NCI-H82 (cell line): ENCODE results near the gene DMRT1.

Experiments used
- DNase-seq: peaks from one replicate; lab custom pipeline; 2025; lab: John Stamatoyannopoulos, UW

The DMRT1 gene

GRCh38 chr9:841371-842209, at the start of gene DMRT1:
Gene DMRT1, plus strand, starts transcription at chr9:841697. Its CDS starts 142 bp downstream, at chr9:841839.
- peak; percentile 22 for DNase-seq

- no peak for DNase-seq
Observed at GRCh38 chr9:792331-793260, 48.9 kb upstream of the DMRT1 start.

DNA sequence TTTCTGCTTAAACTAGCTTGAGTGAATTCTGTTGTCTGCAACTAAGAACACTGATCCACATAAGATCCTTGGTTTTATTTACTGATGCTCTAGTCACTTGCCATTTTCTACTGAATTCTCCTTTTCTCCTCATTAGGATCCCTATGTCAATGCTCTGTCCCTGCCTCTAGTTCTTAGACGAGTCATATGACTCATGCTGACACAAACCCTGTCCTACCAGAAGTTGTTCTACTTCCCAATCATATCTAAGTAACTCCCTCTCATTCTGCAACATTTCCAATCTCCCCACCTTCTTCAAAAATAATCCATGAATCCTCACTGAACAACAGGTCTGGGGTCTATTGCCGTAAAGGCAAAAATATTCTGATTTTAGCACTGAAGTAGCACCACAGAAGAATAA, 47.1 kb upstream of the DMRT1 start:
- no peak for DNase-seq

DNA sequence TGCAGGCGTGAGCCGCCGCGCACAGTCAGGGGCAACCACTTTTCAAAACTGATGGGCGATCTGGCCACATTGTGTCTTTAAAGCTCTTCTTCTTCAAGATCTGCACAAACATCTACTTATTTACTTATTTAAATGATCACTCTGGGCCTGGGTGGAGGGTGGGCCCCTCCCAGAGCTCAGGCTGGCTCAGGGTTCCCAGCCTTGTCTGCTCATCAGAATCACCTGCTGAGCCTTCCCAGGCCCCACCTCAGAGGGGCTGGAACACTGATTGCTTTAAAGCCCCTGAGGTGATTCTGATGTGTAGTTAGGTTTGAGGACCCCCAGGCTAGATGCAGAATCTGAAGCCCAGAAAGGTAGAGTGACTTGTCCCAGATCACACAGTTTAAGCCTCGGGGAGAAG, 45.6 kb upstream of the DMRT1 start:
- no peak for DNase-seq

GRCh38 chr9:800591-801150, 40.8 kb upstream of the DMRT1 start:
- DNase-seq, result no peak

DNA sequence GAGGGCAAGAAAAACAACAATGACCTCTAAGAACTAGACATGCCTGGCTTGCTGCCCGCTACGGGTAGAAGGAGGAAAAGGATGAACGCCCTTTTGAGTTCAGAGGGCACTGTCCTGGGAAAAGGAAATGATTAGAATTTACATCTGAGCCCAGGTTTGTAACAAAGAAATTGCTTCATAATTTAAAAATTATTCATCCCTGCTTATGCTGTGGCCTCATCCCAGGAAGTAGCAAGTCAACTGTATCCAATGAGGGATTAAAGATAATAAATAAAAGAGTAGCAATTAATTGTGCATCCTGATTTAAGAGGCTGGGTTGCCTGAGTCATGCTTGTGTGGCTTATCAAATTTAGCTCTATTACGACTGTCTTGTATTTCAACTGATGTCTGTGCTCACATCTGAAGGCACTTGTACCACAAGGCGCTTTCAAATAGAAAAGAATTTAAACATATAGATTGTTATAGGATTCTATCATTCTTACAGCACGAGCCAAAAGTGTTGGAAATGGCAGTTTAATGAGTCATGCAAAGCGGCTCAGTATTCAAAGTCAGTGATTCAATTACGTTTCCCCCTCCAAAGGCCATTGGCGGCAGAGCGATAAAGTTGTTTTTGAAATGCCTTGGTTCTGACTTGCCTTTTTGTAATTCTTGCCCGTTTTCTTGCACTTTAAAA, 40.0 kb upstream of the DMRT1 start:
- DNase-seq, result no peak

GRCh38 chr9:804026-804425, 37.5 kb upstream of the DMRT1 start:
- no peak for DNase-seq

GRCh38 chr9:805151-805550, 36.3 kb upstream of the DMRT1 start:
- no peak for DNase-seq

GRCh38 chr9:806285-807156, 35.0 kb upstream of the DMRT1 start:
- DNase-seq, result peak; percentile 44

DNA sequence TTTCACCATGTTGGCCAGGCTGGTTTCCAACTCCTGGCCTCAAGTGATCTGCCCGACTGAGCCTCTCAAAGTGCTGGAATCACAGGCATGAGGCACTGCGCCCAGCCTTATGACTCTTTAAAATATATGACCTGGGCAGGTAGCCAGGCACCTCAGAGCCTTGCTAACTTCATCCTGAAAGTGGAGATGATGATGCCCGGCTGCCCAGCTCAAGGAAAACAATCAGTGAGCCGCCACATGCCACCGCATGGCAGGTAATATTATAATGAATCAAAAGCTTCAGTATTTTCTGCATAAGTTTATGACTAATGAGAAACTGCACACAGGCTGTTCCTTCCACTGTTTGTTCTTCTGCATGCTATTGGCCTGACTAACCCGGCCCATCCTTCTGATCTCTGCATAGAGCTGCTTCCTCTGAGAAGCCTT, 30.4 kb upstream of the DMRT1 start:
- no peak for DNase-seq

DNA sequence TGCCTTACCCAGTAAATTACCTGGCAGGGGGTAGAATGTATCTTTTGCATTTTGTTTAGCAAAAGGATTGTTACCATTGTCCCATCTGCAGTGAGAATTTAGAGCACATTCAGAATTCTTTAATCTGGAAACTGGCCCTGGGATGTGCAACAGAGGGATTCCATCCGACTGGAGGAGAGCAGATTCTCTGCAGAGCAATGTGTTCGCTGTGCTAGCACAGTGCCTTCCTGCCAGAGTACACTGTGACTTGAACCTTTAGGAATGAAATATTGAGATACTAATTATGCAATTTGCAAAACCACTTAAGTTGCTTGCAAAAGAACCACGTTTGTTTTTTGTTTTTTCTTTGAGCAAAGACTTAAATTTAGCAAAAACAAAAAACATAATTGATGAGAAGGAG, 22.5 kb upstream of the DMRT1 start:
- no peak for DNase-seq

DNA sequence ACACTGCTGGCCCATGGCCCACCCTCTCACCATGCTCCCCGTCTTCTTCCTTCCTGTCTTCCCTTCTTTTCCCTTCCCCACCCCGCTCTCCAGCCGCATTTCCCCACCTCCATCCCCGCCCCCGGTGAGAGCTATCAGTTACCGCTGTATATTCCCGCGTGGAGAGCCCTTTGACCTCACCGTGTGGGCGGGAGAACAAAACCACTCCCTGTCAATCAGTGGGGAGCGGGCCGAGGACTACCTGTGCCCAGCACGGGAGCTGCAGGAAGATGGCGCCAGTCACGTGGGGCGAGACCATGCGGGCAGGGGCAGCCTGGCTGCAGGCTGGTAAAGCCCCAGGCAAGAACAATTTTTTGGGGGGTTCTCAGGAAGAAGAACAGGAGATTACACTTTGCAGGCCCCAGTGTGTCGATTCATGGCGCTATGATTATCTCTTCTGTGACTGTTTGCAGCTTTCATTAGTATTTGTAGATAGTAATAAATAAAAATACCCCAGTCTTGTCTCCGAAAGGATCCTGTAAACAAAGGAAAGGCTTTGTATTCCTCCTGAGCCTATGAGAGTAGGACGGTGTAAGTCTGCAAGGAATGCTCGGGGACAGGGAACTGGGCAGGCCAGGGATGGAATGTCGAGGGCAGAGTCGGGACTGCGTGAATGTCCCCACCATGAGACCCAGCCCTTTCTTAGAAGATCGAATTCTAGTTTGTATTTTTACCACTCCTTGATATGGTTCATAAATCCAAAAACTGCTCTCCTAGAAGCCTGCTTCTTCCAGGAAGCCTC, 14.8 kb upstream of the DMRT1 start:
- no peak for DNase-seq

- peak; percentile 37 for DNase-seq
Observed at GRCh38 chr9:840343-840742, 1.2 kb upstream of the DMRT1 start.

GRCh38 chr9:842635-843426, 1.3 kb downstream of the DMRT1 start:
- peak; percentile 41 for DNase-seq

GRCh38 chr9:843427-843785, 1.9 kb downstream of the DMRT1 start:
- DNase-seq, result no peak

- no peak for DNase-seq
Observed at GRCh38 chr9:846852-847251, 5.4 kb downstream of the DMRT1 start.

GRCh38 chr9:847505-847904, 6.0 kb downstream of the DMRT1 start:
- DNase-seq, result no peak

DNA sequence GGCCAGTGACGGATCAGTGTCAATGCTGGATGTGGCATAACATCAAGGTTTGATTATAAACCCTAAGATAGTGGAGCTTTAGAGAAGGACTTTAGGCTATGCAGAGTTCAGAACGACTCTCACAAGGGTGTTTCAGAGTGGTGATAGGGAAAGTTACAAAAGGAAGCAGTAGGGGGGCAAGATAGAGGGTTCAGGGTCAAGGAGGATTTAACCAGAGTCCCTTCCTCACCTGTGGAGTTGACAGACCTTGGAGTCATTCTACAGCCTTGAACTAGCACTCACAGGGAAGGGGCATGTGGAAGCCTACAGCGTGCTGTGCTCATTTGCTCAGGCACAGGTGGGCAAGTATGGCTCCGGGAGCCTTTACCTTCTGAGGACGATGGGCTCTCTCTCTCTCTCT, 7.9 kb downstream of the DMRT1 start:
- no peak for DNase-seq

DNA sequence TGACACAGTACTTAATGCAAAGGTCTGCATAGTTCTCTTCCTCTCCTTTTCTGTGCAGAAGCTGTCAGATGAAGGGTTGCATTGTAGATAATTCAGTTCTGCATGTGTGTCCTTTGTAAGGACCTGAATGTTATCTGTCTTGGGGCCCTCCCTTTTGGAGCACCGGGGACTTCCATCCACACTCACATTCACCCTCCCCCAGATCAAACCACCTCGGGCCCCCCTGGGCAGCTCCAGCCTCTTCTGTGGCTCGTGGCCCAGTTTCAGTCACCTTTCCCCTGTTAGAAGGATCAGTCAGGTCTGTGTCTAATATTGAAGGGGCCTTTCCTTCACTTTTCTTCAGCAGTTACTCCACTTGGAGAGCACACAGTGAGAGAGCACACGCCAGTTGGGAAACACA, 11.0 kb downstream of the DMRT1 start:
- no peak for DNase-seq

DNA sequence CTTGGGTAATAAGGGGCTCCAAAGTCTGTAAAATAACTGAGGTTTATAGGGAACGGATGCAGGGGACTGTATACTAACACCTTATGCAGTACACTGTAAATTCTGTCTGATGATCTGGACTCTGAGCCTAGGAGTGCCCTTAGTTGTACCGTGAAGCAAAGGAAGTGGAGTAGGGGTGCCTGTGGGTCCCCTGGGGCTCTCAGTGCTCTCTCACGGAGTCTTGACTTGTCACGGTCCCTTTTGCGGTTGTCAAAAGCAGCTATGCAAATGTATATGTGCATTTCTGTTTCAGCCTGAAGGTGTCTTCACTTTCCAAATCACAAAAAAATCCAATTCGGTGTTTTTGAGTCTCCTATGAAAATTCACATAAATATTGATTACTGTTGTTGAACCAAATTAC, 17.8 kb downstream of the DMRT1 start:
- DNase-seq, result no peak
